HUDEP-2 (cell line): ENCODE results near the gene RPTOR.
"Not testable (repeated sequence)": the region's sequence is repeated elsewhere in the genome, so short reads cannot be mapped to it uniquely, and the experiment has no call there.

Experiments used
- DNase-seq, 76 experiments: peaks; one replicate each; lab custom pipeline; 2025; ENCODE audit not compliant: unreplicated experiment in 76 of 76; lab: John Stamatoyannopoulos, UW

RPTOR gene

GRCh38 chr17:80754846-80755245 lies 210.2 kb downstream of the RPTOR start:
- no peak for DNase-seq

GRCh38 chr17:80755650-80756405 lies 211.2 kb downstream of the RPTOR start:
- DNase-seq, result peak in 67 of 76 experiments; percentile 13 to 85 (median 52)

DNA sequence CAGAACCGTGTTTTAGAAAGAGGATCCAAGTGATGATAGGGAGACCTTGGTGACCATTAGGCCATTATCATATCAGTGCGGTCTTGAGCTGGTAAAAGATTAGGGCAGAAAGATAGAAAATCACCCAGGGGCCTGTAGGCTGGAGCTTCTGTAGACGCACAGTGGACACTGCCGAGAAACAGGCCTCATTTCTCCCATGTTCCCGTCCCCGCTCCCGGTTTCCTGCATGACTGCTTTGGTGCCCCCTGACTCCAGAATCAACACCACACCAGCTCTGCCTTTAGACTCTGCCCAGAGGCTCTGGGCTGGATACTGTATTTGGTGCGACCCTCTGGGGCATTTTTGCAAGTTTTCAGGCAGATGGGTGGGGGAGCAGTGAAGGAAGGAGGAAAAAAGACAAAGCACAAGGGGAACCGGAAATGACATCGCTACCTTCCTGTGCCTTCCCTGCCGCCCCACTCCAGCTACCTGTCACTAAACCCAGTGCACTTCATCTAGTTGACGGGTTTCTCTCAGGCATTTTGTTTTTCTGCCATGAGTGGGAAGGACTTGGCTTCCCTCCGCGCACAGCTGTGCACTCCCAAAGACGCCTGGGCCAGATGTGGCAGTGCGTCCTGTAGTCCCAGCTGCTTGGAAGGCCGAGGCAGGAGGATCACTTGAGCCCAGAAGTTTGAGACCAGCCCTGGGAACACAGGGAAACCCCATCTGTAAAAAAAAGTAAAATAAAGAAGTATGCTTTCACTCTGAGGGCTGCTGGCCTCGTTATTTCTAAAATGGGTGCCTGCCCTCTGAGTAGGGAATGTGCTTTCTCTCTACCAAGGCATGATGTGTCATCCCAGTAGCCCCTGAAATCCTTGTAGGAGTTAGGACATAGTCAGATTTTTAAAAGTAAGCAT lies 214.1 kb downstream of the RPTOR start:
- no peak for DNase-seq

DNA sequence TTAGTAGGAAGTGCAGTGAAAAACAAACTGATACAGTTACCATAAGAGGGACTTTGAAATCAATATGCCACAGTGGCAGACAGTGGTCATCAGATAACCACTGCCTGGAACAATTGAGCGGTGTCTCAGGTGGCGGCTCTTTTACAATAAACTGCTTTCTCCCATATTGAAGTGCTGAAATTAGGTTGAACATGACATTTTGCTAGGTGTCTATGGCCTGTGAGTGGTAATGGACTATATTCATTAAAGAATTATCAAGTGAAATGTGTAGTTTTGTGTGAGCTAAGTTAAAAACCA lies 214.7 kb downstream of the RPTOR start:
- no peak for DNase-seq

GRCh38 chr17:80760511-80760911 lies 215.9 kb downstream of the RPTOR start:
- no peak for DNase-seq

- no peak for DNase-seq
Measured at GRCh38 chr17:80761110-80761871, 216.7 kb downstream of the RPTOR start.

GRCh38 chr17:80762076-80762475 lies 217.4 kb downstream of the RPTOR start:
- no peak for DNase-seq

DNA sequence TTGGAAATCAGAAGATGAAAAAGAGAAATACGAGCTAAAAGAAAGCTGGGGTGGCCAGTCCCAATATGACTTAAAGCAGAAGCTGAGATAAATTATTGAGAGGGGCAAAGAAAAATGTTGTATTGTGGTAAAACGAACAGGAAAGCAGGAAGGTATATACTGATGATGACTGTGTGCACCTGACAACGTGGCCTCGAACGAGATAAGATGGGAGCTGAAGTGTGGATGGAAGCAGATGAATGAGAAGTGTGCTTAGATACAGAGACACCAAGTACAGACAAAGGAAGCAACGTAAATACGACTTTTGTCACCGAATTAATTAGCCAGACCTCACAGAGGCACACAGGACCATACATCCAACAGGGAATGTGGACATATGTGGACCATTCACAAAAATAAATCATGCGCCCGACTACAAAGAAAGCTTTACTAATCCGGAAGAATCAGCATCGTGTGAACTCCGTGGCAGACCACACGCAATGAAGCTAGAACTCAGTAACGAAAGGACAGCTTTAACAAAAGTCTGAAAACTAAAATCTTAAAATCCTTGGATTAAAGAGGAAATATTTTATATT lies 218.7 kb downstream of the RPTOR start:
- no peak for DNase-seq

DNA sequence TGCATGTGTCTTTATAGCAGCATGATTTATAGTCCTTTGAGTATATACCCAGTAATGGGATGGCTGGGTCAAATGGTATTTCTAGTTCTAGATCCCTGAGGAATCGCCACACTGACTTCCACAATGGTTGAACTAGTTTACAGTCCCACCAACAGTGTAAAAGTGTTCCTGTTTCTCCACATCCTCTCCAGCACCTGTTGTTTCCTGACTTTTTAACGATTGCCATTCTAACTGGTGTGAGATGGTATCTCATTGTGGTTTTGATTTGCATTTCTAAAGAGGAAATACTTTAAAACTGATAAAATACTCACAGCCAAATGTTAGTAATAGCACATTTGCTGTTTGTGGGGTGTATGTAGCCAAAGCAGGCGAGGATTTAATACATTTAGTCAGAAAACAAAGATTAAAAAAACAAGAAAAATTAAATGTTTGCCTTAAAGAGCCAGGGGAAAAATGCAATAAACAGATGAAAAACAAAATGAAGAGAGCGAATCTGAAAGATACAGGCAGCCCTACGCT lies 220.0 kb downstream of the RPTOR start:
- DNase-seq, result not testable (repeated sequence)

DNA sequence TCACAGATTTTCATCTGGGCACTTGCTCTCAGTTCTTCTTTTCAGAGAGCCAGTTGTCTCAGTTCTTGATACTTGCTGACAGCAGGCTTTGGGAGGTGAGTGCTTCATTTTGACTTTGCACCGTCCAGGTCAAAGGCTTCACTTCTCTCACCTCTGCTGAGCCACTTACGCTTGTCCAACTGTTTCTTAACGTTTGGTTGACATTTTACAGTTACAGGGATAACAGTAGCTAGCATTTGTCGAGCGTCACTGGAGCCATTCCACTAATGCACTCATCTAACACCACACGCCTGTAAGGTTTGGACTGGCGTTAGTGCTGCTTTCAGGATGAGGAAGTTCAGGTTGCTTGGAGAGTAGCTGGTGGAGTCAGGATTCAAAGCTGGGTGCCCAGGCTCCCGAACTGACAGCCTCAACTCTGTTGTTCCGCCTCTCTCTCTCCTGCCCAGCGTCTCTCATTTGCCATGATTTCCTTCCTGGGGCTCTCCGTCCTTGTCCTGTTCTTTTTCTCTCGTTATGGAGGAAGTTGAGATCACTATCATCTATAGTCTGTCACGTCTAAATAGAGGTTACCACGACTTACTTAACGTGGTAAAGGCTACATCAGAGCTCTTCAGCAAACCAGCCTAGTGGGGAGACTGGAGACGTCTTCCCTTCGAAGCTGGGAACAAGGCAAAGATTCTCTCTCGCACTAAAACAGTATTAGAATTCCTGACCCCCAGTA lies 220.8 kb downstream of the RPTOR start:
- DNase-seq, result no peak

DNA sequence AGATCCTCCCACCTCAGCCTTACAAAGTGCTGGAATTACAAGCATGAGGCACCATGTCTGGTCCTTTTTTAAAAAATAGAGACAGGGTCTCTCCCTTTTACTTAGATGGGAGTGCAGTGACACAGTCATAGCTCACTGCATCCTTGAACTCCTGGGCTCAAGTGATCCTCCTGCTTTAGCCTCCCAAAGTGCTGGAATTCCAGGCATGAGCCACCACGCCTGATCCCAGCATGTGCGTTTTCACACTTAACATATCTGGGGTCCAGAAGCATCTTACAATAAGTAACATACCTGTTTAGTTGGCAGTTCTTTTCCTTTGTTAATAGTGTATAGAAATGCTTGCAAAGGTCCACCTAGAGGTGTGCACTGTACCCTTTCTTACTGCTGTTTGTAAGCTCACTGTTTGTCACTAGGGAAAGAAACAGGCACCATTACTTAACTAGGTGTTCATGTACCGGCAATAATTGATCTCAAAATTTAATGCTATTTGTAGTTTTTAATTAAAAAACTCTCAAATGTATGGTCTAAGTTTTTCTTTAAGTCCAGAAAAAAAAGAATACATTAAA lies 221.7 kb downstream of the RPTOR start:
- no peak for DNase-seq

- DNase-seq, result no peak
Measured at GRCh38 chr17:80768389-80768788, 223.8 kb downstream of the RPTOR start.

DNA sequence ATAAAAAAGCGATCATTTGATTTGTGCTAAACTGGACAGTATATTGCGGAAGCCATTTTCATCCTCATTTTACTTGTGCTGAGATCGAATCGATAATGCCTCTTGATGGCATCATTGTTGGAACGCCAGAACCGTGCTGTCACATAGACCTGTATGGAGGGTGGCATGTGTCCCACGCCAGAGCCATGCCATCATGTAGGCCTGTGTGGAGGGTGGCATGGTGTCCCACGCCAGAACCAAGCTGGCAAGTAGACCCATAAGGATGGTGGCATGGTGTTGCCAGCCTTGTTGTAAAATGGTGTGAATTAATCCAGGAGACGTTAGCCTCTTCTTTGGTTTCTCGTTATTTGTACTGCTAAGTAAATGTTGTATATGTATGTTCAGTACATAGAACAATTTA lies 224.3 kb downstream of the RPTOR start:
- DNase-seq, result no peak

DNA sequence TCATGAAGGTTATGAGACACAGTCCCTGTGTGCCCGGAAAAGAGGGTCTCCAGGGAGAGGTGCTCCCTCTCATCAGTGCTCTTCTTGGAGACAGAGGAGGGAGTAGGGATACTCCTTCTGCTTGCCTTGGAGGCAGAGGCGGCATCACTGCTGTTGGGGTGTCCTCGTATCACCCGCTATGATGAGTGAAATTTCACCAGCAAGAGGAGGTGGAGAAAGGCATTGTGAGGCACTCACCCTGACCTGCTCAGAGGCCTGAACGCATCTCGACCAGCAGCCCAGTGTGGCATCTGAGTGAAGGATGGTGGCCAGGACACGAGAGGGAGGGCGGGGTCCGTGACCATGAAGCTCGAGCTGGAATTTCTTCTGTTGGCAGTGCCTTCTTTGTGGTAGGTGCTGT lies 224.9 kb downstream of the RPTOR start:
- DNase-seq, result no peak

- no peak for DNase-seq
Measured at GRCh38 chr17:80769936-80770625, 225.4 kb downstream of the RPTOR start.

DNA sequence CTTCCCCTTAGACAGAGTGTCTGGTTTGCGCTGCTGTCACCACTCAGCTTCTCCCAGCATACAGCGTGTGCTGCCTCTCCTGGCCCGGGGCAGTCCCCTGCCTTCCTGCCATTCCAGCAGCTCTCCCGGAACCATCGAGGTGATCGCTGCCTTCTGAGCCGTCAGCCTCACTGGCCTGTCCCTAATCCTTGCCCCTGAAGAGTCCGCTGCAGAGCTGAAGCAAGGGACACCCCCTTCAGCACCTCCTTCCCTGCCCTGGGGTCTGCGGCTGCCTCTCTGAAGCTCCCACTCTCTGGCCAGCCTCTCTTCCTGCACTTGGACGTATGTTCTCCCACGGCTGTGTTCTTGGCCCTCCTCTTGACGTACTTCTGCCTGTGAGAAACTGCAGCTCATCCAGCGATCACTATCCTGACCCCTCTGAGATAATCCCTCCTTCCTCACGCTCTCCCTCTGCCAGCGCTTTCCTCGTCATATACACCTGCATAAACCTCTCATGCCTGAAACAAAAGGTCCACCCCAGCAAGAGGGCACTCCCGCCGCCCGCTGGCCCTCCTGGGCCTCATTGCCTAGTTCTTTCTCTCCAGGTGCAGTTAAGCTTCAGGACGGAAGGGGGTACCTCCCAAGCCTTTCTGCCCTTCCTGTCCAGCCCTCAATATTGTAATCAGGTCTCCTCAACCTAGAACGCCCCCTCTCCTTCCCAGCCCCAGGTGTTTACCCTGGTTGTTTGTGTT lies 226.4 kb downstream of the RPTOR start:
- no peak for DNase-seq

GRCh38 chr17:80771612-80772005 lies 227.0 kb downstream of the RPTOR start:
- DNase-seq, result no peak

- DNase-seq, result no peak
Measured at GRCh38 chr17:80772906-80773242, 228.2 kb downstream of the RPTOR start.
